GM18502 (cell line): ENCODE data around the gene UBC.
A peak's percentile ranks its signal among the peaks of the same experiment; 100 is the strongest.
"Not testable (repeated sequence)": the region's sequence is repeated elsewhere in the genome, so short reads cannot be mapped to it uniquely, and the experiment has no call there.

Source experiments
- ATAC-seq: cut with Tn5 transposase; IDR thresholded peaks from one replicate; pipeline ENCODE4 v1.9.1; 2021; ENCODE audit warnings: mild to moderate bottlenecking; ENCODE audit not compliant: unreplicated experiment, poor library complexity

UBC gene

GRCh38 chr12:124938108-124938507 is 23.7 kb upstream of the UBC start:
- no peak for ATAC-seq

DNA sequence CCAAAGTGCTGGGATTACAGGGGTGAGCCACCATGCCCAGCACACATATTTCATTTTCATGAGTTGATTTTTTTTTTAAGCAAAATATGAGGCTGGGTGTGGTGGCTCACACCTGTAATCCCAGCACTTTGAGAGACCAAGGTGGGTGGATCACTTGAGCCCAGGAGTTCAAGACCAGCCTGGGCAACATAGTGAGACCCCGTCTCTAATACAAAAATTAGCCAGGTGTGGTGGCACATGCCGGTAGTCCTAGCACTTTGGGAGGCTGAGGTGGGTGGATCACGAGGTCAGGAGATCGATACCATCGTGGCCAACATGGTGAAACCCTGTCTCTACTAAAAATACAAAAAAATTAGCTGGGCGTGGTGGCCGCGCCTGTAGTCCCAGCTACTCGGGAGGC is 17.1 kb upstream of the UBC start:
- not testable (repeated sequence) for ATAC-seq

- ATAC-seq, result no peak
Observed at GRCh38 chr12:124930586-124930985, 16.1 kb upstream of the UBC start.

GRCh38 chr12:124929649-124930419 is 15.4 kb upstream of the UBC start:
- no peak for ATAC-seq

DNA sequence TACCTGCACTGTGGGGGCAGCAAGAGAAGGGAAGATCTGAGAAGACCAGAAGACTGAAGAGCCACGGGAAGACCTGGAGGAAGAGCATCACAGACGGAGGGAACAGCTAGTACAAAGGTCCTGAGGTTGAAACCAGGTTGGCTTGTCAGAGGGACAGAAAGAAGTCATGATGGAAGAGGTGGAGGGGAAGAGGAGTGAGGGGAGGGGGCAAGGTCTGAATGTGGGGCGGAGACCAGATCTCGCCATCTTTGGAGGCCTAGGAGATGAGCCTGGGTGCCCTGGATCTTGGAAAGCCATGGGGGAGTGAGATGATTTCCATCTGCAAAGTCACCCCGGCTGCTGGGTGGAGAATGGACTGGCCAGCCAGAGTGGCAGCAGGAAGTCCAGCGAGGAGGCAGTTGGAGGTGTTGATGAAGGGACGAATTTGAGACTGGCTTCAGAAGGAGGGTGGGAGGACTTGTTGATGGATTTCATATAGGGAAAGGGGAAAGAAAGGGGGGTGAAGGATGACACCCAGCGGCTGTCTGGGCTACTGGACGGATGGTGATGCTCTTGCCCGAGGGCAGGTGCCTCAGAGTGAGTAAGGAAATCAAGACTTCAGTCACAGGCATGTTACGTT is 14.6 kb upstream of the UBC start:
- no peak for ATAC-seq

DNA sequence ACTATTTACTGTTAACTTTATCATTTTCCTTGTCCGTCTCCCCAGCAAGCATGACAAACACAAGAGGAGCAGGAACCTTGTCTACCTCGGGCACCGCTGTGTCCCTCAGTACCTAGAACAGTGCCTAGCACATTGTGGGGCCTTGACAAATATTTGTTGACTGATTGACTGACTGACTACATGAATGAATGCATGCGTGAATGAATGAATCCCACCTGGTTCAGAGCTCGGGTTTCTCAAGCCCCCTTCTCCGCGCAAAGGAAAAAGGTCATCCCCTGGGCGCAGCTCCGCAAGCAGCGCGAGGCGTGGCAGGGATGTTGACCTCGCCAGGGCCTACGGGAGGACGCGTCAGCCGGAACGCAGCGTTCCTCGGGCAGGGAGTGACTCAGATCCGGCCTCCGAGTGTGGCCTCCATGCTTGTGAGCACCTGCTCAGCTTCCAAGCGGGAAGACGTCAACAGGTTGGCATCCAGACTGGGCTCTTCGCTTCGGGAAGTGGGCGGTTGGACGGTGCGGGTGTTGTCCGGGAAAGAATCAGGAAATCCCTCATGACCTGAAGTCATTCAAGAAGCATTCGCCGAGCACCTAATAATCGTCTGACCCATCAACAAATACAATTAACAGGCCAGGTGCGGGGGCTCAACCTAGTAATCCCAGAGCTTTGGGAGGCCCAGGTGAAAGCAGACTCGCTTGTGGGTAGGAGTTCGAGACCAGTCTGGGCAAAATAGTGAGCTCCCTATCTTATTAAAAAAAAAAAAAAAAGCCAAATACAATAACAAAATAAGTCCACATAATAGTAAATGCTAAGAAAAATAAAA is 13.9 kb upstream of the UBC start:
- peak; percentile 49 for ATAC-seq

DNA sequence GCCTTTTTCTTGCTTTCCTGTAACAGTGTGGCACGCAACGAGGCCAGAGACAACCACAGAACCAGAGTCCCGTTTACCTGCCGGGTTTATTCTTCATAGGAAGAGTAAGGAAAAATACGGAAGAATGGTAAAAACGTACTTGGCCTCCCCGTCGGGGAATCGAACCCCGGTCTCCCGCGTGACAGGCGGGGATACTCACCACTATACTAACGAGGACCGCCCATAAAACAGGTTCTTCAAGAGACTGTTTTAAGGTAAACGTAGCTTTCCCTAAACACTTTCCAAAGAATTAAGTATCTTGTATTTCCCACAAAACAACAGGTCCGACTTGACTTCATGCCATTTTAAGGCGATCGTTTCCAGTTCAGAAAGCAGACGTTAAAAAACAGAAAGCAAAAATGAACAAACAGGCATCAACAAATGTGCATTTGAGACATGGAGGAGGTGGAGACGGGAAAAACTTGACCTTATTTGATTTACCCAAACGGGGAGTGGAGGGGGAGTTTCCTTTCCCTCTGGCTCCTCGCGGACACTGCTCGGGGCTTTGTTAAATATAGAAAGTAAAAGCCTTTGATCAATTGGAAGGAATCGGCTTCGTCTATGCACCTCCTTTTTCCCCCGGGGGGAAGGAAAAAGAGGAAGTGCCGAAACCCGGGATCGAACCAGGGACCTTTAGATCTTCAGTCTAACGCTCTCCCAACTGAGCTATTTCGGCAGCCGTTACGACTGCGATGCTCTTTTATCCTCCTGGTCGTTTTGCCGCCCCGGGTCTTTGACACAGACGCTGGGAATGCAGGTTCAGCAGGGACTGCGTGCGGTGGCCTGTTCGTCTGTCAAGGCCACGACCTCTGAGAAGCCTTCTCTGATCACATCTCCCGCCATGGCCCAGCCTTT is 13.0 kb upstream of the UBC start:
- ATAC-seq, result peak; percentile 77

- ATAC-seq, result not testable (repeated sequence)
Observed at GRCh38 chr12:124925782-124926181, 11.3 kb upstream of the UBC start.

DNA sequence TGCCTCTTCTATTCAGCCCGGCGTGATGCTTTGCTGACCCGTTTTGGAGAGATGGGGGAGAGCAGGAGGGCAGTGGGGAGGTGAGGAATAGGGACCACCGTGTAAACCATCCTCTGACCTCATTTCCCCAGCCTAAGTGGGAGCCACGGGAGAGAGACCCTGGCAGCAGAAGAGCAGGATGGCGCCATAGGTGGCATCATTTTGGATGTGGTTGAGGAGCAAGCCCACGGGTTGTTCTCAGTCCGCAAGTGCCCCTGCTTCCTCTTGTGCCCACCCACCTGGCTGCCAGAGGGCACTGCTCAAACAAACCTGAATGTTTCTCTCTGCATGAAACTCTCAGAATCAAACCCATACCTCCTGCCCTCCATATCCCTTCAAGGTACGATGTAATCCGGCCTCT is 10.7 kb upstream of the UBC start:
- ATAC-seq, result no peak

DNA sequence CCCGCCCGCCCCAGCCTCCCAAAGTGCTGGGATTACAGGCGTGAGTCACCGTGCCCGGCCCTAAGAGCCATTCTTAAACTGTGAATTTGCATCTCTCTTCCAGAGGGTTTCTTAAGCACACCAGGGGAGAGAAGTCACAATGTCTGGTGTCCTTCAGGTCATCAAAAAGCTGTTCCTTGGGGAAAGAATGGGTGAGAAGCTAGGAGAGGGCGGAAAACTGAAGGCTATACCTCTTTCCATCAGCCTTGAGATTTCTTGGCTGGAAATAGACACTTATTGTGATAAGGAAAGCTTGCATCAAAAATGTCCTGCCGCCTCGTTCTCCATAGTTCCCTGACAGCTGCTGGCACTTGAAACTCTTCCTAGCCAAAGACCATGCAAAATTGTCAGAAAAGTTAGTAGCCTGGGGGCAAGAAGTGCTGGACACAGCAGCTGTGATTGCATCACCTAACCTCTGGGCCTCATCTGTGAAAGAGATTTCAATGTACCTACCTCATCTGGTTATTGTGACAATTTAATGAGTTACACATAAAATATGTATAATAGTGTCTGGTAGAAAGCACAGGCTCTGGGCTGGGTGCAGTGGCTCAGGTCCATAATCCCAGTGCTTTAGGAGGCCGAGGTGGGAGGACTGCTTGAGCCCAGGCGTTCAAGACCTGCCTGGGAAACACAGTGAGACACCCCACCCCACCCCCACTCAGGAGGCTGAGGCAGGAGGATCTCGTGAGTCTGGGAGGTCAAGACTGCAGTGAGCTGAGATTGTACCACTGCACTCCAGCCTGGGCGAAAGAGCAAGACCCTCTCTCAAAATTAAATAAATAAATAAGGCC is 9.7 kb upstream of the UBC start:
- no peak for ATAC-seq

- peak; percentile 48 for ATAC-seq
Observed at GRCh38 chr12:124921200-124922031, 7.0 kb upstream of the UBC start.

DNA sequence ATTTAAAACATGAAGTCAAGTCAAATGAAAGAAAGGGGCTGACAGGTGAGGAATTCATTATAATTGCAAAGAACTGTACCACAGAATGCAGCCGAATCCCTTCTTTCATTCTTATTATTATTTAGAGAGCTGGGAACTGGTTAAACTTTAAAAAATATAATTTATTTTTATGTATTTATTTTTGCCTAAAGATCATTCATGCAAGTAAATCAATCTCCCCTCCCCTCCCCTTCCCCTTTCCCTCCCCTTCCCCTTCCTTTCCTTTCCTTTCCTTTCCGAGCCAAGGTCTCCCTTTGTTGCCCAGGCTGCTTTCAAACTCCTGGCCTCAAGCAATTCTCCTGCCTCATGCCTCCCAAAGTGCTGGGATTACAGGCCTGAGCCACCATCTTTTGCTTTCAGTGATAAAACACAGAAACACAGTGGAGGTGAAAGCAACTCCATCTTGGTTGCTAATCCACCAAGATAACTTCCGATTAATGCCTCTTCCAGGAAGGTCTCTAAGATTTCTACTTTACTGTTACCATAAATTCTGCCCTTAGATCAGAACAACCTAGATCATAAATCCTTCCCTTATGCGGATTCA is 6.0 kb upstream of the UBC start:
- ATAC-seq, result no peak

DNA sequence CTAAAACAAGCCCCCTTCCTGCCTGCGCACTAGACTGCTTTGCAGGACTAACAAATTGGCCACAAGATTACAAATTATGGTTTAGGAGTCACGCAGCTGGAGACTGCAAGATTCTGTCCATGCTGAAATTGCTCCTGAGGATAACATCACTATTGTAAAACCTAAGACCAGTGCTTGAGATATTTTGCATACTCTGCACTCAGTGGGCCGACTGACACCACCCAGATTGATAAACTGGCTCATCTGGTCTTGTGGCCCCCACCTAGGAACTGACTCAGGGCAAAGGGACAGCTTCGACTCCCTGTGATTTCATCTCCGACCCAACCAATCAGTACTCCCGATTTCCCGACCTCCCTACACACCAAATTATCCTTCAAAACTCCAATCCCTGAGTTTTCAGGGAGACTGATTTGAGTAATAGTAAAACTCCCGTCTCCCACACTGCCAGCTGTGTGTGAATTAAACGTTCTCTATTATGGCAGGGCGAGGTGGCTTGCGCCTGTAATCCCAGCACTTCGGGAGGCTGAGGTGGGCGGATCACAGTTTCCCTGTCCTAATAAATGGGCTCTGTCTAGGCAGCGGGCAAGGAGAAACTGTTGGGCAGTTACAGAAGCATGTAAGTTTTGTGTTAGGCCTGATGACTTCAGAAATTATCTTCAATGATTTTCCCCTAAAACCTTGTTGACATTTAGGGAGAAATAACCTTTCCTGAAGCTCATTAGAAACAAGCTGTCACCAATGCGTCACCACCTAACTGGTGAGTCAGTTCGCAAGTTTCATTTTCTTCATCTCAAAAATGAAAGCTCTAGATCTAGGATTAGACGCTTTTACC is 5.3 kb upstream of the UBC start:
- no peak for ATAC-seq

DNA sequence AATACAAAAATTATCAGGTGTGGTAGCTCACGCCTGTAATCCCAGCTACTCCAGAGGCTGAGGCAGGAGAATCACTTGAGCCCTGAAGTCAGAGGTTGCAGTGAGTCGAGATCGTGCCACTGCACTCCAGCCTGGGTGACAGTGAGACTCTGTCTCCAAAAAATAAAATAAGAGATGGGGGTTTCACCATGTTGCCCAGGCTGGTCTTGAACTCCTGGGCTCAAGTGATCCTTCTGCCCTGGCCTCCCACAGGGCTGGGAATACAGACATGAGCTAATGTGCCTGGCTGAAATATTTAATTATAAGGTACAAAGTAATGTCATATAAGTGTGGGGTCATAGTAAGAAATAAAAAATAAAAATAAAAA is 4.2 kb upstream of the UBC start:
- ATAC-seq, result not testable (repeated sequence)

DNA sequence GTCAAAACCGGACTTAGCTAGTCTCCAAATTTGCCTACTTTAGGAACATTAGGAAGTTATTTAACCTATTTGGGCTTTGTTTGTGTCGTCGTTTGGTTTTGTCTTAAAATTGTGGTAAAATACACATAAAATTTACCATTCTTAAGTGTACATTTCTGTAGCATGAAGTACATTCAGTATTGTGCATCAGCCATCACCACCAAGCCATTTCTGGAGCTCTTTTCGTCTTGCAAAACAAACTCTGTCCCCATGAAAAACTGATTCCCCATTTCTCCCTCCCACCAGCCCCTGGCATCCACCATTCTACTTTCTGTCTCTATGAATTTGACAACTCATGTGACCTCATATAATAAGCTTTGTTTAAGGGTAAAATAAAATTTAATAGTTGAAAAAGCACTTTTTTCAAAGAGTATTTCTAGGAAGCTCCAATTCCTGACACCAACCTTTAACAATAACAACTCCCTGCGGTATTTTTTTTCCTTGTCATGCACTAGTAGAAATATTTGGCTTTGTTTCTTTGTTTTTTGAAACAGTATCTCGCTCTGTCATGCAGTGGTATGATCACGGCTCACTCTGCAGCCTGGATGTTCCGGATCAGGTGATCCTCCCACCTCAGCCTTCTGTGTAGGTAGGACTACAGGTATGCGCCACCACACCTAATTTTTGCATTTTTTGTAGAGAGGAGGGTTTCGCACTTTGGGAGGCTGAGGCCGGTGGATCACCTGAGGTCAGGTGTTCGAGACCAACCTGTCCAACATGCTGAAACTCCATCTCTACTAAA is 3.6 kb upstream of the UBC start:
- no peak for ATAC-seq

DNA sequence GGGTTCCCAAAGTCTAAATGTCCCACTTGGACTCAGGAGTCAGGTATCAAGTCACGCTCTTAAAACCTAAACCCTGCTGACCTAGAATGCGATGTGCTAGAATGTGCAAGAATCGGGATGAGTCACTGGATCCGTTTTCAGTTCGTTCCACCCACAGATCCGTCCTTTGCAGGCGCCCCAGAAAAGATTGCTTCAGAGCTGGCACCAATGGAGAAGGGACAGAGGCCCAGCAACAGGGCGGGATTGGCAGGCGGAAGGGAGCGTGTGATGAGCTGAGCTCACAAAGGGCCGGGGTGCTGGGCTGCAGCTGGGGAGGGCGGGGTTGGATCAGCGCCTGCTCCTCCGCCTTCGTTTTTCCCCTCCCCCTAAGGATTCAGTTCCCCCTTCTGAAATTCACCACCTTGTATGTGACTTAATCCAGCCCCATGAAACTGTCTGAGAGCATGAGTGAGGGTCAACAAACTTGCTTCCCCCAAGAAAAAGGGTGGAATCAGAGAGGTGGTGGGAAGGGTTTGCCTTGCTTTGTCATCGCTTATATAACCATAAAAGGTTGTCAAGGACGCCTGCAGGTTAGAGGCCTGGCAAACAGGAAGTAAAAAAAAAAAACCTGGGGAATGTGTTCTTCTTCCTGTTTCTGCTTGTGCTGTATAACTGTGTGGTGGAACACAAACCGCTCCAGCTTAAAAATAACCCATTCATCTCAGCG is 2.8 kb upstream of the UBC start:
- ATAC-seq, result peak; percentile 56
